ENCODE measurements around the gene BID. TPM values are rescaled to one million over a fixed set of nuclear protein-coding genes. Genes with fewer than 3 reads are reported as not detected.

BID gene
- total RNA-seq, 4 donors from 2014 or later: 16.5 to 35.1 (median 27.5) TPM

- Histone ChIP-seq H3K36me3 (no peaks in the 10 kb centered on the region), H3K9me3 (no peaks in the 10 kb centered on the region), H3K27ac (no peak overlapping the region), H3K4me1 (peaks cover 4 to 34% (median 15%) of the 10 kb centered on the region in 4 donors), H3K4me3 (peak overlapping the region in 1 of 4 donors; percentile 39), H3K27me3 (no peaks in the 10 kb centered on the region)
- no peak for DNase-seq
- TF ChIP-seq POLR2A (IDR thresholded peaks at IDR 0.05): no peak
- TF ChIP-seq CTCF (IDR thresholded peaks at IDR 0.05): no peak
These were observed 4.2 kb upstream of the BID start for GRCh38 chr22:17778412-17778976.

- H3K27me3 ChIP-seq: no peaks in the 10 kb centered on the region
- no peaks in the 10 kb centered on the region for H3K36me3 ChIP-seq
- H3K9me3 ChIP-seq: no peaks in the 10 kb centered on the region
- DNase-seq: no peak
- peaks cover 4 to 42% (median 20%) of the 10 kb centered on the region in 4 donors for H3K4me1 ChIP-seq
- peak overlapping the region; percentile 39 to 50 (median 48) for H3K4me3 ChIP-seq
- peak overlapping the region; percentile 61 to 90 (median 81) for H3K27ac ChIP-seq
- TF ChIP-seq POLR2A (IDR thresholded peaks at IDR 0.05): no peak
- TF ChIP-seq CTCF (IDR thresholded peaks at IDR 0.05): no peak
These were observed 3.4 kb upstream of the BID start for GRCh38 chr22:17777717-17778044.

GRCh38 chr22:17777005-17777716 lies 2.9 kb upstream of the BID start:
- Histone ChIP-seq H3K4me1 (peaks cover 0 to 47% (median 21%) of the 10 kb centered on the region in 4 donors), H3K4me3 (peak overlapping the region; percentile 39 to 50 (median 48)), H3K27ac (peak overlapping the region; percentile 61 to 90 (median 81)), H3K27me3 (no peaks in the 10 kb centered on the region), H3K36me3 (no peaks in the 10 kb centered on the region), H3K9me3 (no peaks in the 10 kb centered on the region)
- peak in 2 of 3 donors; percentile 78 to 88 for DNase-seq
- TF ChIP-seq POLR2A (IDR thresholded peaks at IDR 0.05) (no peak), CTCF (IDR thresholded peaks at IDR 0.05) (no peak)

GRCh38 chr22:17775781-17776465 lies 1.7 kb upstream of the BID start:
- no peaks in the 10 kb centered on the region for H3K36me3 ChIP-seq
- TF ChIP-seq POLR2A (IDR thresholded peaks at IDR 0.05): no peak
- TF ChIP-seq CTCF (IDR thresholded peaks at IDR 0.05): no peak
- H3K9me3 ChIP-seq: no peaks in the 10 kb centered on the region
- peak in 1 of 3 donors; percentile 44 for DNase-seq
- peaks cover 0 to 37% (median 14%) of the 10 kb centered on the region in 4 donors for H3K4me1 ChIP-seq
- H3K27me3 ChIP-seq: no peaks in the 10 kb centered on the region
- no peak overlapping the region for H3K4me3 ChIP-seq
- H3K27ac ChIP-seq: peak overlapping the region in 2 of 4 donors; percentile 79 to 90

GRCh38 chr22:17774926-17775685 lies 837 bp upstream of the BID start:
- Histone ChIP-seq H3K27ac (peak overlapping the region; percentile 77 to 90 (median 83)), H3K4me3 (peak overlapping the region in 3 of 4 donors; percentile 91 to 99 (median 93)), H3K9me3 (no peaks in the 10 kb centered on the region), H3K4me1 (peaks cover 0 to 37% (median 12%) of the 10 kb centered on the region in 4 donors), H3K27me3 (no peaks in the 10 kb centered on the region), H3K36me3 (no peaks in the 10 kb centered on the region)
- peak in 1 of 3 donors; percentile 34 for DNase-seq
- TF ChIP-seq CTCF (IDR thresholded peaks at IDR 0.05): no peak
- no peak for TF ChIP-seq POLR2A (IDR thresholded peaks at IDR 0.05)

Data from Peyer's patch (tissue), 4 donors.